ENCODE measurements around the gene PRKAR1B. TPM values are rescaled to one million over a fixed set of nuclear protein-coding genes. Genes with fewer than 3 reads are reported as not detected.

Gene PRKAR1B
- total RNA-seq, 2 donors from 2014 or later = 15.6 to 18.4 TPM

- H3K4me3 ChIP-seq = peak overlapping the region; percentile 55
- peaks cover 29 to 78% of the 10 kb centered on the region in 2 donors for H3K4me1 ChIP-seq (ENCODE audit: control insufficient read depth in 1 of 2, low read depth in 2 of 2)
Observed at GRCh38 chr7:604001-604883, 122.8 kb downstream of the PRKAR1B start.

DNA sequence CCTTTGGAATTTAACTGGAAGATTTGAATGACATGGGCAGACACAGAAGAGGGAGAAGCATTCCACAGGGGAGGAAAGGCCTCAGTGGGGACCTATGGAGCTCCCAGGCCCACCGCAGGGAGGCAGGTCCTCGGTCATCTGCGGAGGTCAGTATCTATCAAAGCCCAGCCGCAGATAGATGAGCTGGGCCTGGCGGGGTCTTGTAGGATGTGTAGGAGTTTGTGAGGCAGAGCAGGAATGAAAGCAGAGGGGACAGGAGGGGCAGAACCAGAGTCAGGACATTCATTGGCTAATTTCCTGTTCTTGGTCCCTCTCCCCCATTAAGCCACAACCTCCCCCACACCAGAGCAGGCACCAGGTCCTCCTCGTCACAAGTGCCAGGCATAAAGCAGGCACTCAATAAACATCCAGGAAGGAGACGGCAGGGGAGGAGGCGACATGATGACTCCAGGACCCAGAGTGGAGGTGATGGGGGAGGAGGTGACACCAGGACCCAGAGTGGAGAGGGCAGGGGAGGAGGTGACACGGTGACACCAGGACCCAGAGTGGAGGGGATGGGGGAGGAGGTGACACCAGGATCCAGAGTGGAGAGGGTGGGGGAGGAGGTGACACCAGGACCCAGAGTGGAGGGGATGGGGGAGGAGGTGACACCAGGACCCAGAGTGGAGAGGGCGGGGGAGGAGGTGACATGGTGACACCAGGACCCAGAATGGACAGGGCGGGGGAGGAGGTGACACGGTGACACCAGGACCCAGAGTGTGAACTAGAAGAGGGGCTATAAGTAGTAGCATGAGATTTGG is 123.7 kb downstream of the PRKAR1B start:
- DNase-seq (ENCODE audit: low spot score) (no peak), ATAC-seq (ENCODE audit: insufficient number of reproducible peaks, low FRiP score, low read depth) (no peak)
- Histone ChIP-seq H3K27ac (peak overlapping the region; percentile 98 to 99), H3K27me3 (replicated peaks; ENCODE audit: insufficient read depth) (no peaks in the 10 kb centered on the region), H3K4me3 (peak overlapping the region; percentile 55), H3K36me3 (no peaks in the 10 kb centered on the region), H3K9me3 (no peaks in the 10 kb centered on the region), H3K4me1 (ENCODE audit: control insufficient read depth in 1 of 2, low read depth in 2 of 2) (peaks cover 25 to 72% of the 10 kb centered on the region in 2 donors)
- no peak for TF ChIP-seq CTCF (IDR thresholded peaks at IDR 0.05)

More at GRCh38 chr7:604001-604883, 122.8 kb downstream of the PRKAR1B start:
- Histone ChIP-seq H3K27me3 (replicated peaks; ENCODE audit: insufficient read depth) (no peaks in the 10 kb centered on the region), H3K27ac (peak overlapping the region; percentile 98 to 99), H3K36me3 (no peaks in the 10 kb centered on the region), H3K9me3 (no peaks in the 10 kb centered on the region)
- DNase-seq (ENCODE audit: low spot score) = peak; percentile 90
- peak; percentile 70 for ATAC-seq (ENCODE audit: insufficient number of reproducible peaks, low FRiP score, low read depth)
- TF ChIP-seq CTCF (IDR thresholded peaks at IDR 0.05) = no peak

GRCh38 chr7:602341-603141 is 124.5 kb downstream of the PRKAR1B start:
- no peaks in the 10 kb centered on the region for H3K36me3 ChIP-seq
- TF ChIP-seq CTCF (IDR thresholded peaks at IDR 0.05) = no peak
- DNase-seq (ENCODE audit: low spot score) (no peak), ATAC-seq (ENCODE audit: insufficient number of reproducible peaks, low FRiP score, low read depth) (no peak)
- peaks cover 22 to 66% of the 10 kb centered on the region in 2 donors for H3K4me1 ChIP-seq (ENCODE audit: control insufficient read depth in 1 of 2, low read depth in 2 of 2)
- H3K9me3 ChIP-seq = no peaks in the 10 kb centered on the region
- no peaks in the 10 kb centered on the region for H3K27me3 ChIP-seq (replicated peaks; ENCODE audit: insufficient read depth)
- peak overlapping the region; percentile 98 to 99 for H3K27ac ChIP-seq
- peak overlapping the region; percentile 59 for H3K4me3 ChIP-seq

- peaks cover 22 to 66% of the 10 kb centered on the region in 2 donors for H3K4me1 ChIP-seq (ENCODE audit: control insufficient read depth in 1 of 2, low read depth in 2 of 2)
- no peaks in the 10 kb centered on the region for H3K27me3 ChIP-seq (replicated peaks; ENCODE audit: insufficient read depth)
- peak; percentile 37 for ATAC-seq (ENCODE audit: insufficient number of reproducible peaks, low FRiP score, low read depth)
- DNase-seq (ENCODE audit: low spot score) = peak; percentile 76
- peak overlapping the region; percentile 98 to 99 for H3K27ac ChIP-seq
- H3K36me3 ChIP-seq = no peaks in the 10 kb centered on the region
- no peak for TF ChIP-seq CTCF (IDR thresholded peaks at IDR 0.05)
- H3K4me3 ChIP-seq = peak overlapping the region; percentile 59
- no peaks in the 10 kb centered on the region for H3K9me3 ChIP-seq
Observed at GRCh38 chr7:601595-602340, 125.3 kb downstream of the PRKAR1B start.

All from thoracic aorta (tissue), 2 donors.